SK-N-SH treated with all-trans-retinoic acid at 6 μM for 48 hours (cell line): ENCODE results near the gene C1QTNF3.
A peak's percentile ranks its signal among the peaks of the same experiment; 100 is the strongest.

Experiments used
- ATAC-seq: fragments of 200-7000 bp; cut with Tn5 transposase; 3 replicates; pipeline ENCODE4 v1.9.1; 2020; ENCODE audit warnings: mild to moderate bottlenecking, moderate library complexity
- ARNTL ChIP-seq: fragments of 450-650 bp; formaldehyde crosslinking; IDR thresholded peaks from 2 replicates; pipeline ENCODE4 v1.5.0; 2020; ENCODE audit warnings: low read depth, mild to moderate bottlenecking, moderate library complexity, borderline replicate concordance
- BACH2 ChIP-seq: fragments of 250-450 bp; sonication (Bioruptor Pico); IDR thresholded peaks from 2 replicates; pipeline ENCODE4 v1.9.0; 2021; ENCODE audit warnings: mild to moderate bottlenecking, borderline replicate concordance
- CSDC2 ChIP-seq: fragments of 250-450 bp; sonication (Bioruptor Pico); IDR thresholded peaks from 2 replicates; pipeline ENCODE4 v1.5.0; 2020; ENCODE audit warnings: mild to moderate bottlenecking, moderate library complexity
- CSRNP3 ChIP-seq: fragments of 250-450 bp; sonication (Bioruptor Pico); IDR thresholded peaks from 2 replicates; pipeline ENCODE4 v1.5.1; 2021; ENCODE audit warnings: mild to moderate bottlenecking, moderate library complexity
- ESRRG ChIP-seq: fragments of 250-450 bp; sonication (Bioruptor Pico); IDR thresholded peaks from 2 replicates; pipeline ENCODE4 v1.6.1; 2021; ENCODE audit warnings: mild to moderate bottlenecking
- ISL1 ChIP-seq: fragments of 250-450 bp; sonication (Bioruptor Pico); IDR thresholded peaks from 2 replicates; pipeline ENCODE4 v2.1.2; 2022; ENCODE audit warnings: mild to moderate bottlenecking, moderate library complexity
- OSR1 ChIP-seq: fragments of 250-450 bp; sonication (Bioruptor Pico); IDR thresholded peaks from 2 replicates; pipeline ENCODE4 v1.8.0; 2022; ENCODE audit warnings: moderate library complexity, mild to moderate bottlenecking, inconsistent platforms
- PATZ1 ChIP-seq: fragments of 250-450 bp; sonication (Bioruptor Pico); IDR thresholded peaks from 2 replicates; pipeline ENCODE4 v1.8.0; 2020; ENCODE audit warnings: mild to moderate bottlenecking, moderate library complexity, borderline replicate concordance
- POU6F1 ChIP-seq: fragments of 250-450 bp; sonication (Bioruptor Pico); IDR thresholded peaks from 2 replicates; pipeline ENCODE4 v1.8.0; 2021; ENCODE audit warnings: low read depth, mild to moderate bottlenecking, moderate library complexity, borderline replicate concordance
- PPARA ChIP-seq: fragments of 250-450 bp; sonication (Bioruptor Pico); IDR thresholded peaks from 2 replicates; pipeline ENCODE4 v1.5.0; 2020; ENCODE audit warnings: mild to moderate bottlenecking, borderline replicate concordance
- RARB ChIP-seq: fragments of 250-450 bp; sonication (Bioruptor Pico); IDR thresholded peaks from 2 replicates; pipeline ENCODE4 v1.8.0; 2021; ENCODE audit warnings: mild to moderate bottlenecking, moderate library complexity
- SNAI2 ChIP-seq: fragments of 250-450 bp; sonication (Bioruptor Pico); IDR thresholded peaks from 2 replicates; pipeline ENCODE4 v1.5.0; 2020; ENCODE audit warnings: mild to moderate bottlenecking, moderate library complexity
- TOX ChIP-seq: fragments of 250-450 bp; sonication (Bioruptor Pico); IDR thresholded peaks from 2 replicates; pipeline ENCODE4 v1.8.0; 2021; ENCODE audit warnings: mild to moderate bottlenecking, moderate library complexity, borderline replicate concordance
- TSHZ2 ChIP-seq: fragments of 250-450 bp; sonication (Bioruptor Pico); IDR thresholded peaks from 2 replicates; pipeline ENCODE4 v1.5.0; 2020; ENCODE audit warnings: mild to moderate bottlenecking, moderate library complexity
- ZC3H10 ChIP-seq: fragments of 250-450 bp; sonication (Bioruptor Pico); IDR thresholded peaks from 2 replicates; pipeline ENCODE4 v1.5.1; 2021; ENCODE audit warnings: mild to moderate bottlenecking, moderate library complexity
- ZFP3 ChIP-seq: fragments of 250-450 bp; sonication (Bioruptor Pico); IDR thresholded peaks from 2 replicates; pipeline ENCODE4 v1.5.0; 2020; ENCODE audit warnings: mild to moderate bottlenecking, moderate library complexity
- ZFP30 ChIP-seq: fragments of 450-650 bp; formaldehyde crosslinking; IDR thresholded peaks from 2 replicates; pipeline ENCODE4 v1.5.0; 2022; ENCODE audit warnings: mild to moderate bottlenecking, moderate library complexity
- ZNF565 ChIP-seq: fragments of 450-650 bp; formaldehyde crosslinking; conservative IDR thresholded peaks from 2 replicates; pipeline ENCODE4 v1.5.0; 2020; ENCODE audit warnings: low read depth, mild to moderate bottlenecking, moderate library complexity
- ZNF70 ChIP-seq: fragments of 450-650 bp; formaldehyde crosslinking; IDR thresholded peaks from 2 replicates; pipeline ENCODE4 v1.5.0; 2020; ENCODE audit warnings: mild to moderate bottlenecking, moderate library complexity

C1QTNF3 gene

GRCh38 chr5:33981408-33982162 lies 61.4 kb downstream of the C1QTNF3 start:
- peak; percentile 19; the same call in 2 of the 3 replicates for ATAC-seq
- TF ChIP-seq PPARA (CRISPR knock-in tag) (no peak), CSDC2 (CRISPR knock-in tag) (no peak), TSHZ2 (no peak), ZNF565 (no peak), ZC3H10 (CRISPR knock-in tag) (no peak)

- no peak for ATAC-seq
- TF ChIP-seq CSRNP3 (CRISPR knock-in tag) (no peak), PATZ1 (CRISPR knock-in tag) (no peak)
These were observed 63.0 kb downstream of the C1QTNF3 start for GRCh38 chr5:33980030-33980429.

GRCh38 chr5:33978306-33978705 lies 64.7 kb downstream of the C1QTNF3 start:
- ATAC-seq: no peak
- TF ChIP-seq ZC3H10 (CRISPR knock-in tag): no peak
- TF ChIP-seq, all 23 proteins: peak for 0

- TF ChIP-seq BACH2 (CRISPR knock-in tag) (no peak), PATZ1 (CRISPR knock-in tag) (no peak), TOX (CRISPR knock-in tag) (no peak), ZFP30 (CRISPR knock-in tag) (no peak), RARB (CRISPR knock-in tag) (no peak), POU6F1 (CRISPR knock-in tag) (no peak), ISL1 (CRISPR knock-in tag) (no peak), ZNF565 (no peak), OSR1 (CRISPR knock-in tag) (no peak), ARNTL (CRISPR knock-in tag) (no peak), PPARA (CRISPR knock-in tag) (no peak), ZFP3 (CRISPR knock-in tag) (no peak), ZNF70 (CRISPR knock-in tag) (no peak), CSRNP3 (CRISPR knock-in tag) (no peak), SNAI2 (CRISPR knock-in tag) (no peak), TSHZ2 (no peak), ESRRG (CRISPR knock-in tag) (no peak)
- TF ChIP-seq, all 23 proteins: peak for 0
- ATAC-seq: no peak
These were observed 66.7 kb downstream of the C1QTNF3 start for GRCh38 chr5:33976307-33976706.
